GM12865 (cell line): ENCODE results near the gene HEPHL1.
"Not testable (repeated sequence)": the region's sequence is repeated elsewhere in the genome, so short reads cannot be mapped to it uniquely, and the experiment has no call there.

ENCODE experiments used
- DNase-seq: peaks from one replicate; pipeline ENCODE4 v3.0.0; 2010; ENCODE audit warnings: low read depth
- H3K4me3 ChIP-seq: 2 replicates; pipeline ENCODE4 v1.5.1; 2011; ENCODE audit warnings: mild to moderate bottlenecking, low read depth, low read length, control low read depth
- TF ChIP-seq, protein P1 (sequence below): IDR thresholded peaks from 2 replicates; pipeline ENCODE4 v1.5.1; 2011; ENCODE audit warnings: low read length, control low read depth, low read depth, inconsistent platforms; ENCODE audit not compliant: insufficient read depth; ENCODE audit errors: missing control alignments

HEPHL1 gene

DNA sequence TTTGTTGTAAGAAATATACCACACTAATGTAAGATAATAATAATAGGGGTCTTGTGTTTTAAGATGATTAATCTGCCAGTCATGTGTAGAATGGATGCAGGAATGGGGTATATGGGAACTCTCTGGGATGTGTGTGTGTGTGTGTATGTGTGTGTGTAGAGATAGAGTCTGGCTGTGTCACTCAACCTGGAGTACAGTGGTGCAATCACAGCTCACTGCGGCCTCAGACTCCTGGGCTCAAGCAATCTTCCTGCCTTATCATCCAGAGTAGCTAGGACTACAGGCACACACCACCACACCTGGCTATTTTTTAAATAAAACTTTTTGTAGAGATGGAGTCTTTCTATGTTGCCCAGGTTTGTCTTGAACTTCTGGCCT lies 96.0 kb downstream of the HEPHL1 start:
- no peak for DNase-seq
- no peak overlapping the region for H3K4me3 ChIP-seq
- TF ChIP-seq, protein P1, sequence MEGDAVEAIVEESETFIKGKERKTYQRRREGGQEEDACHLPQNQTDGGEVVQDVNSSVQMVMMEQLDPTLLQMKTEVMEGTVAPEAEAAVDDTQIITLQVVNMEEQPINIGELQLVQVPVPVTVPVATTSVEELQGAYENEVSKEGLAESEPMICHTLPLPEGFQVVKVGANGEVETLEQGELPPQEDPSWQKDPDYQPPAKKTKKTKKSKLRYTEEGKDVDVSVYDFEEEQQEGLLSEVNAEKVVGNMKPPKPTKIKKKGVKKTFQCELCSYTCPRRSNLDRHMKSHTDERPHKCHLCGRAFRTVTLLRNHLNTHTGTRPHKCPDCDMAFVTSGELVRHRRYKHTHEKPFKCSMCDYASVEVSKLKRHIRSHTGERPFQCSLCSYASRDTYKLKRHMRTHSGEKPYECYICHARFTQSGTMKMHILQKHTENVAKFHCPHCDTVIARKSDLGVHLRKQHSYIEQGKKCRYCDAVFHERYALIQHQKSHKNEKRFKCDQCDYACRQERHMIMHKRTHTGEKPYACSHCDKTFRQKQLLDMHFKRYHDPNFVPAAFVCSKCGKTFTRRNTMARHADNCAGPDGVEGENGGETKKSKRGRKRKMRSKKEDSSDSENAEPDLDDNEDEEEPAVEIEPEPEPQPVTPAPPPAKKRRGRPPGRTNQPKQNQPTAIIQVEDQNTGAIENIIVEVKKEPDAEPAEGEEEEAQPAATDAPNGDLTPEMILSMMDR, result no peak

DNA sequence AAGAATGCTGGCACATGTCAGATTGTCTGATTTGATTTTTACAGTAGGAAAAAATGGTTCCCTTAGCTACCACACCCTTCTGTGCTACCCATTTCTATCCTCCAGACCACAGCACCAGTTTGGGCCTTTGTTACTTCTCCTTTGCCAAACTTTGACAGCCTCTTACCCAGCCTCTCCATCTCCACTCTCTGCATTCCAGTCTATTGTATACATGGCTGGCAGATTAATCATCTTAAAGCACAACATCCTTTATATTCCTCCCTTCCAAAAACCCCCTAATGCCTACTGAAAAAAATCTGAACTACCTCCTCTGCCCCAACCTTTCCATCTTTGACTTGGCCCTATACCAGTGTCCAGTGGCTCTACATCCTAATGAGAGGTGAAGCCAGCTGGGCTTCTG lies 96.7 kb downstream of the HEPHL1 start:
- TF ChIP-seq, protein P1, result no peak
- H3K4me3 ChIP-seq, result no peak overlapping the region
- DNase-seq, result no peak

DNA sequence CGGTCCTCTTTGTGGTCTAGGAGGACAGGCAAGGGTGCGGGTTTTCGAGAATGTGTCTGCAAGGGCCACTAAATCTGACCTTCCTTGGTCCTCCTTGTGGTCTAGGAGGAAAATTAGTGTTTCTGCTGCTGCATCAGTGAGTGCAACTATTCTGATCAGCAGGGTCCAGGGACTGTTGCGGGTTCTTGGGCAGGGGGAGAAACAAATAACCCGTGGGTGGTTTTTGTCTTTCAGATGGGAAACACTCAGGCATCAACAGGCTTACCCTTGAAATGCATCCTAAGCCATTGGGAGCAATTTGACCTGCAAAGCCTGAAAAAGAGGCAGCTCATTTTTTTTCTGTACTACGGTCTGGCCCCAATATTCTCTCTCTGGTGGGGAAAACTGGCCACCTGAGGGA lies 98.5 kb downstream of the HEPHL1 start:
- not testable (repeated sequence) for DNase-seq, H3K4me3 ChIP-seq

DNA sequence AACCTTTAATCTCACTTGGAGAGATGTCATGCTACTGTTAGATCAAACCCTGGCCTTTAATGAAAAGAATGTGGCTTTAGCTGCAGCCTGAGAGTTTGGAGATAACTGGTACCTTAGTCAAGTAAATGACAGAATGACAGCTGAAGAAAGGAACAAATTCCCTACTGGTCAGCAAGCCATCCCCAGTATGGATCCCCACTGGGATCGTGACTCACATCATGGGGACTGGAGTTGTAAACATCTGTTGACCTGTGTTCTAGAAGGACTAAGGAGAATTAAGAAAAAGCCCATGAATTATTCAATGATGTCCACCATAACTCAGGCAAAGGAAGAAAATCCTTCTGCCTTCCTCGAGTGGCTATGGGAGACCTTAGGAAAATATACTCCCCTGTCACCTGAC lies 99.4 kb downstream of the HEPHL1 start:
- not testable (repeated sequence) for DNase-seq

DNA sequence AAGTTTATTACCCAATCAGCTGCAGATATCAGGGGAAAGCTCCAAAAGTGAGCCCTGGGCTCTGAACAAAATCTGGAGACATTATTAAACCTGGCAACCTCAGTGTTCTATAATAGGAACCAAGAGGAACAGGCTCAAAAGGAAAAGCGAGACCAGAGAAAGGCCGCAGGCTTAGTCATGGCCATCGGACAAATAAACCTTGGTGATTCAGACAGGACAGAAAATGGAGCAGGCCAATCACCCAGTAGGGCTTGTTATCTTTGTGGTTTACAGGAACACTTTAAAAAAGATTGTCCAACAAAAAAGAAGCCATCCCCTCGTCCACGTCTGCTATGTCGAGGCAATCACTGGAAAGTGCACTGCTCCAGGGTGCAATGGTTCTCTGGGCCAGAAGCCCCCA lies 99.8 kb downstream of the HEPHL1 start:
- TF ChIP-seq, protein P1, result no peak
- no peak overlapping the region for H3K4me3 ChIP-seq
- no peak for DNase-seq

More for the DNA sequence above, 99.4 kb downstream of the HEPHL1 start:
- not testable (repeated sequence) for H3K4me3 ChIP-seq

DNA sequence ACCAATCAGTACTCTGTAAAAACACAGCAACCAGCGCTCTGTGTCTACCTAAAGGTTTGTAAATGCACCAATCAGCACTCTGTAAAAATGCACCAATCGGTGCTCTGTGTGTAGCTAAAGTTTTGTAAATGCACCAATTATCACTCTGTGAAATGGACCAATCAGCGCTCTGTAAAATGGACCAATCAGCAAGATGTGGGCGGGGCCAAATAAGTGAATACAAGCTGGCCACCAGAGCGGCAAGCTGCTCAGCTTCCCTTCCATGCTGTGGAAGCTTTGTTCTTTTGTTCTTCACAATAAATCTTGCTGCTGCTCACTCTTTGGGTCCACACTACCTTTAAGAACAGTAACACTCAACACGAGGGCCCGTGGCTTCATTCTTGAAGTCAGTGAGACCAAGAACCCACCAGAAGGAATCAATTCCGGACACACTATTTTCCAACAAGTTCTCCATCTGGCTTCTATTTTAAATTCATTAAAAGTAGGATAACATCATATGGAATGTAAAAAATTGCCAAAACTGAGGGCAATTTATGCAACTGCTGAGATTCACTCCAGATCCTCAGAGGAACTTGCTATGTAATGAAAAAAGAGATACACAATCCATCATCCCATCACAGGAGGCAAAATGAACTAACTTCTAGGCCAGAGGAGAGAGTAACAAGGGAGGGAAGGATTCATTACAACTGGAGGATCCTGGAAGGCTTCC lies 104.4 kb downstream of the HEPHL1 start:
- TF ChIP-seq, protein P1, result no peak
- no peak overlapping the region for H3K4me3 ChIP-seq
- no peak for DNase-seq

DNA sequence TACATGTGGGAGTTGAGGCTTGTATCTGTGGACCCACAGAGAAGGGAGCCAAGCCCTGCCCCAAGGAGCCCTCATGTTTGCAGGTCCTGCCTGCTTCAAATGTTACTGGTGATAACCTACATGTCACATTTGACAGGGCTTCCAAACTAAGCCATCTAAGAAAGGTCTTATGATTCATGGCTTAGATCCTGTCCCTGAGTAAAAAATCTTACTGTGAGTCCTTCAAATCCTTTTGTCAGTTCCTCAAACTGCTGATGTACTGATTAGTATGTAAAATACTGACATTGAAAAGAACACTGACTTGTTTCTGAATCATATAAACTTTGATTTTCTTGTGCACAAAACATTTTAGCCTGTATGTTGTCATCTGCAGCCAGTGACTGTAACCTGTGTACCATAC lies 106.5 kb downstream of the HEPHL1 start:
- peak overlapping the region; percentile 94 for H3K4me3 ChIP-seq
- DNase-seq, result no peak
- TF ChIP-seq, protein P1, result no peak

DNA sequence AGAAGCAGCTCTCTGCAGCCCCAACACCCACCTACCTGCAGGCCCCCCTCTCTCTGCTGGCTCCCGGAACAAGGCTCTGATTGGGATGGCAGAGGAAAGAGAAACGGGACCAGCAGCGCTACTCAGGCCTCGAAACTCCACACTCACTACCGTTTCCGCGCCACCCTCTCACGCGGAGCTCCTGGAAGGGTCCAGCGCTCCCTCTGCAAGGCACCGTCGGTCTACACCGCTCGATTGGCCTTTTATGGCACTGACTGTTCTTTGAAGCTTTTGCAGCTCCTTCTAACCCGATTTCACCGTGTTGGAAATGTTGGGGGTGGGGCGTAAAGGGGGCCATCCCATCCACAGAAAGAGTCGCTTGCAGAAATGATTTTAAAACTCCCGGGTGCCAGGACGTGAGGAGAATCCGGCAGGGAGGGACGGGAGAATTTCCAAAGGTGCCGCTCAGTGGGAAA lies 107.2 kb downstream of the HEPHL1 start:
- peak; percentile 60 for DNase-seq
- TF ChIP-seq, protein P1, result no peak

More for the DNA sequence above, 107.2 kb downstream of the HEPHL1 start:
- peak overlapping the region; percentile 94 for H3K4me3 ChIP-seq
